Neural cell (in vitro differentiated cells): ENCODE data around the gene CDC42BPB. TPM values are rescaled to one million over a fixed set of nuclear protein-coding genes. Genes with fewer than 3 reads are reported as not detected.
"Not testable (repeated sequence)": the region's sequence is repeated elsewhere in the genome, so short reads cannot be mapped to it uniquely, and the experiment has no call there.

Source experiments
- H2AFZ ChIP-seq: fragments of 200-600, 300-800 bp; sonication (generic), shearing (Covaris generic); 2 replicates; pipeline ENCODE4 v1.6.0; 2014; ENCODE audit warnings: low read depth, mild to moderate bottlenecking, antibody characterized with exemption, low read length, moderate library complexity
- H3F3A ChIP-seq: fragments of 200-600 bp; shearing (Covaris generic); 2 replicates; pipeline ENCODE4 v1.6.1; 2016; ENCODE audit warnings: mild to moderate bottlenecking, moderate library complexity, mixed read lengths, antibody characterized with exemption, low read length; ENCODE audit not compliant: insufficient read depth, poor library complexity, severe bottlenecking
- H3K27ac ChIP-seq: fragments of 200-600, 300-800 bp; sonication (generic), shearing (Covaris generic); 2 replicates; pipeline ENCODE4 v1.5.1; 2014; ENCODE audit warnings: mild to moderate bottlenecking, low read length, moderate library complexity
- H3K27me3 ChIP-seq: fragments of 300-800, 200-600 bp; sonication (generic), shearing (Covaris generic); 2 replicates; pipeline ENCODE4 v1.6.0; 2014; ENCODE audit warnings: mild to moderate bottlenecking, low read depth, low read length, moderate library complexity; ENCODE audit not compliant: insufficient read depth
- H3K36me3 ChIP-seq: fragments of 300-800, 200-600 bp; sonication (generic), shearing (Covaris generic); 2 replicates; pipeline ENCODE4 v1.5.1; 2014; ENCODE audit warnings: mild to moderate bottlenecking, antibody characterized with exemption, low read length, moderate library complexity; ENCODE audit not compliant: insufficient read depth
- H3K4me2 ChIP-seq: fragments of 300-800, 200-600 bp; sonication (generic), shearing (Covaris generic); 2 replicates; pipeline ENCODE4 v1.6.0; 2014; ENCODE audit warnings: mild to moderate bottlenecking, low read length
- H3K4me3 ChIP-seq: fragments of 300-800, 200-600 bp; sonication (generic), shearing (Covaris generic); 2 replicates; pipeline ENCODE4 v1.5.1; 2014; ENCODE audit warnings: mild to moderate bottlenecking, low read length, moderate library complexity
- H3K79me2 ChIP-seq: fragments of 200-600 bp; shearing (Covaris generic); replicated peaks from 2 replicates; pipeline ENCODE4 v1.6.0; 2014; ENCODE audit warnings: mild to moderate bottlenecking, low read length, moderate library complexity; ENCODE audit not compliant: insufficient read depth
- H3K9ac ChIP-seq: fragments of 300-800, 200-600 bp; sonication (generic), shearing (Covaris generic); 2 replicates; pipeline ENCODE4 v1.6.1; 2016; ENCODE audit warnings: mild to moderate bottlenecking, low read length, mixed read lengths
- H3K9me2 ChIP-seq: fragments of 200-600 bp; shearing (Covaris generic); 2 replicates; pipeline ENCODE4 v1.6.1; 2016; ENCODE audit warnings: mild to moderate bottlenecking, low read length, mixed read lengths; ENCODE audit not compliant: insufficient read depth
- H3K9me3 ChIP-seq: fragments of 200-600, 300-800 bp; sonication (generic), shearing (Covaris generic); 2 replicates; pipeline ENCODE4 v1.6.1; 2016; ENCODE audit warnings: mild to moderate bottlenecking, mixed run types, low read length, moderate library complexity, mixed read lengths
- H4K20me1 ChIP-seq: fragments of 200-600 bp; shearing (Covaris generic); 2 replicates; pipeline ENCODE4 v1.6.1; 2016; ENCODE audit warnings: mild to moderate bottlenecking, mixed run types; ENCODE audit not compliant: insufficient read depth
- CTCF ChIP-seq: fragments of 450-650 bp; IDR thresholded peaks from 2 replicates; pipeline ENCODE4 v1.5.1; 2014; ENCODE audit warnings: antibody characterized with exemption, mild to moderate bottlenecking, moderate library complexity; ENCODE audit not compliant: poor library complexity, severe bottlenecking
- EP300 ChIP-seq: fragments of 450-650 bp; conservative IDR thresholded peaks from 2 replicates; pipeline ENCODE4 v1.6.1; 2014; ENCODE audit warnings: antibody characterized with exemption, mild to moderate bottlenecking, moderate library complexity; ENCODE audit not compliant: poor library complexity, severe bottlenecking
- EZH2 ChIP-seq: fragments of 200-600, 300-800 bp; shearing (Covaris generic), sonication (generic); IDR thresholded peaks from 2 replicates; pipeline ENCODE4 v1.6.1; 2014; ENCODE audit warnings: antibody characterized with exemption, low read length, borderline replicate concordance, mild to moderate bottlenecking; ENCODE audit not compliant: insufficient read depth, poor library complexity, severe bottlenecking
- MXI1 ChIP-seq: fragments of 450-650 bp; conservative IDR thresholded peaks from 2 replicates; pipeline ENCODE4 v1.6.1; 2014; ENCODE audit warnings: antibody characterized with exemption, mild to moderate bottlenecking; ENCODE audit not compliant: poor library complexity, severe bottlenecking
- POLR2AphosphoS5 ChIP-seq: IDR thresholded peaks from 2 replicates; pipeline ENCODE4 v1.6.1; 2012
- RAD21 ChIP-seq: fragments of 450-650 bp; conservative IDR thresholded peaks from 2 replicates; pipeline ENCODE4 v1.6.1; 2014; ENCODE audit warnings: antibody characterized with exemption, mild to moderate bottlenecking, moderate library complexity
- SMC3 ChIP-seq: fragments of 450-650 bp; conservative IDR thresholded peaks from 2 replicates; pipeline ENCODE4 v1.6.1; 2014; ENCODE audit warnings: antibody characterized with exemption, mild to moderate bottlenecking, moderate library complexity; ENCODE audit not compliant: poor library complexity
- TAF1 ChIP-seq: IDR thresholded peaks from 2 replicates; pipeline ENCODE4 v1.6.1; 2012; ENCODE audit warnings: low read depth
- polyA plus RNA-seq: library from polyadenylated mRNA; depleted of rRNA; stranded (reverse); fragments of >200 nt; gene quantifications from 2 replicates; pipeline ENCODE4 v1.2.3, GENCODE V29; 2014
- TF ChIP-seq, protein P1 (sequence below): IDR thresholded peaks from 2 replicates; pipeline ENCODE4 v1.6.1; 2012; ENCODE audit warnings: borderline replicate concordance

Gene CDC42BPB
- polyA plus RNA-seq, 1 donor from 2014 or later: 43.8 TPM

DNA sequence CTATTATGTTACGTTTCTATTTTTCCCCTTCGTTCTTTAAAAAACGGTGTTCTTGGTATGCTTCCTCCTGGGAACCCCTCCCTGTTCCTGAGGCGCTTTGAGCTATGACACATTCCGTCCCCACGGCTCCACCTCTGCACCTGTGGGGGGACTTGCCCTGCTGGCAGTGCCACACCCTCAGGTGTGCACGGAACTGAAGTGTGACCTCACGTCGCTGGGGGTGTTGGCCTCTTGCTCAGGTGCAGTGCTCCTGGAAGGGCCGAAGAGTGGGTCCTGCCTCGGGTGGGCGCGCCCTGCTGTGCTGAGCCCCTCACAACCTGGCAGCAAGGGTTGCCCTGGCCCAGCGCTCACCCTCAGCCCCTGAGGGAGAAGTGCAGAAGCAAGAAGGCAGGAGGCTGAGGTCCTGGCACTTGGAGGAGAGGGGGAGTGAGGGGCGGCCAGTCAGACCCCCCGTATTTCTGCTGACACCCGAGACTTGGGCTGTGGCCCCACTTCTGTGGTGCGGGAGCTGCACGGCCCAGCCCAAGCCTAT, 129.9 kb downstream of the CDC42BPB start:
- Histone ChIP-seq H4K20me1 (no peaks in the 10 kb centered on the region), H3K9me2 (no peaks in the 10 kb centered on the region), H3K27me3 (peaks cover 84% of the 10 kb centered on the region), H3K4me2 (no peak overlapping the region), H3K36me3 (no peaks in the 10 kb centered on the region), H3K27ac (no peak overlapping the region), H3K9me3 (no peaks in the 10 kb centered on the region), H3K4me3 (no peak overlapping the region), H3F3A (no peaks in the 10 kb centered on the region), H3K79me2 (no peaks in the 10 kb centered on the region), H2AFZ (no peak overlapping the region), H3K9ac (no peak overlapping the region)
- TF ChIP-seq EP300: no peak

GRCh38 chr14:102926840-102927239, 130.5 kb downstream of the CDC42BPB start:
- H3F3A ChIP-seq, H3K79me2 ChIP-seq, H3K9me2 ChIP-seq, H3K36me3 ChIP-seq, H3K4me2 ChIP-seq, H3K27ac ChIP-seq, H4K20me1 ChIP-seq, H3K4me3 ChIP-seq, H2AFZ ChIP-seq, H3K9me3 ChIP-seq, H3K9ac ChIP-seq: not testable (repeated sequence)
- peaks cover 90% of the 10 kb centered on the region for H3K27me3 ChIP-seq

DNA sequence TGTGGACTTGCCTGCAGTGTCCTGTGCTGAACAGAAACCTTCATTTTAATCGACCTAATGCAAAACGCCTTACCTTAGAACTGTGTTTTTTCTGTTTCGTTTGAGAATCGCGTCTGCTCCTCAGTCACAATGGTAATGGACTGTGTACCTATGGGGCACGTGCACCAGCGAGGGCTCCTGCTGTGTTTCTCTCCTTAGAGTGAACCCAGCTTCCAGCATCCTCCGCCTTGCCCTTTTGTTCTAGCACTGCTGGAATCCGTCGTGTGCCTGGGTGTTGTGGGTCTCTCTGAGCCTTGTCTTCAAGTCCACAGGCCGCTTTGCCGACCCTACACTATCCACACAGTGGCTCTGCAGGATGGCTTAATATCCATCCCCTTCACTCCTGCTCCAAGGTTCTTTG, 131.2 kb downstream of the CDC42BPB start:
- Histone ChIP-seq H3K79me2 (no peaks in the 10 kb centered on the region), H3K9me3 (no peaks in the 10 kb centered on the region), H4K20me1 (no peaks in the 10 kb centered on the region), H3K9ac (no peak overlapping the region), H3F3A (no peaks in the 10 kb centered on the region), H3K27me3 (peaks cover 89% of the 10 kb centered on the region), H3K4me2 (no peak overlapping the region), H3K9me2 (no peaks in the 10 kb centered on the region), H3K36me3 (no peaks in the 10 kb centered on the region), H3K4me3 (no peak overlapping the region), H2AFZ (no peak overlapping the region), H3K27ac (no peak overlapping the region)
- TF ChIP-seq TAF1 (no peak), EZH2 (no peak), POLR2AphosphoS5 (no peak), CTCF (no peak), RAD21 (no peak), MXI1 (no peak), SMC3 (no peak)
- TF ChIP-seq, protein P1, sequence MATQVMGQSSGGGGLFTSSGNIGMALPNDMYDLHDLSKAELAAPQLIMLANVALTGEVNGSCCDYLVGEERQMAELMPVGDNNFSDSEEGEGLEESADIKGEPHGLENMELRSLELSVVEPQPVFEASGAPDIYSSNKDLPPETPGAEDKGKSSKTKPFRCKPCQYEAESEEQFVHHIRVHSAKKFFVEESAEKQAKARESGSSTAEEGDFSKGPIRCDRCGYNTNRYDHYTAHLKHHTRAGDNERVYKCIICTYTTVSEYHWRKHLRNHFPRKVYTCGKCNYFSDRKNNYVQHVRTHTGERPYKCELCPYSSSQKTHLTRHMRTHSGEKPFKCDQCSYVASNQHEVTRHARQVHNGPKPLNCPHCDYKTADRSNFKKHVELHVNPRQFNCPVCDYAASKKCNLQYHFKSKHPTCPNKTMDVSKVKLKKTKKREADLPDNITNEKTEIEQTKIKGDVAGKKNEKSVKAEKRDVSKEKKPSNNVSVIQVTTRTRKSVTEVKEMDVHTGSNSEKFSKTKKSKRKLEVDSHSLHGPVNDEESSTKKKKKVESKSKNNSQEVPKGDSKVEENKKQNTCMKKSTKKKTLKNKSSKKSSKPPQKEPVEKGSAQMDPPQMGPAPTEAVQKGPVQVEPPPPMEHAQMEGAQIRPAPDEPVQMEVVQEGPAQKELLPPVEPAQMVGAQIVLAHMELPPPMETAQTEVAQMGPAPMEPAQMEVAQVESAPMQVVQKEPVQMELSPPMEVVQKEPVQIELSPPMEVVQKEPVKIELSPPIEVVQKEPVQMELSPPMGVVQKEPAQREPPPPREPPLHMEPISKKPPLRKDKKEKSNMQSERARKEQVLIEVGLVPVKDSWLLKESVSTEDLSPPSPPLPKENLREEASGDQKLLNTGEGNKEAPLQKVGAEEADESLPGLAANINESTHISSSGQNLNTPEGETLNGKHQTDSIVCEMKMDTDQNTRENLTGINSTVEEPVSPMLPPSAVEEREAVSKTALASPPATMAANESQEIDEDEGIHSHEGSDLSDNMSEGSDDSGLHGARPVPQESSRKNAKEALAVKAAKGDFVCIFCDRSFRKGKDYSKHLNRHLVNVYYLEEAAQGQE: no peak
